ENCODE data around the gene CCDC124.
"Not testable (repeated sequence)": the region's sequence is repeated elsewhere in the genome, so short reads cannot be mapped to it uniquely, and the experiment has no call there.

GRCh38 chr19:17887221-17887620 is 45.6 kb upstream of the CCDC124 start:
- TF ChIP-seq, protein P1, sequence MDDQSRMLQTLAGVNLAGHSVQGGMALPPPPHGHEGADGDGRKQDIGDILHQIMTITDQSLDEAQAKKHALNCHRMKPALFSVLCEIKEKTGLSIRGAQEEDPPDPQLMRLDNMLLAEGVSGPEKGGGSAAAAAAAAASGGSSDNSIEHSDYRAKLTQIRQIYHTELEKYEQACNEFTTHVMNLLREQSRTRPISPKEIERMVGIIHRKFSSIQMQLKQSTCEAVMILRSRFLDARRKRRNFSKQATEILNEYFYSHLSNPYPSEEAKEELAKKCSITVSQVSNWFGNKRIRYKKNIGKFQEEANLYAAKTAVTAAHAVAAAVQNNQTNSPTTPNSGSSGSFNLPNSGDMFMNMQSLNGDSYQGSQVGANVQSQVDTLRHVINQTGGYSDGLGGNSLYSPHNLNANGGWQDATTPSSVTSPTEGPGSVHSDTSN (IDR thresholded peaks at IDR 0.05) = not testable (repeated sequence)
- TF ChIP-seq RXRA (IDR thresholded peaks at IDR 0.05; ENCODE audit: borderline replicate concordance, low read depth); CTCF (IDR thresholded peaks at IDR 0.05); EP300 (IDR thresholded peaks at IDR 0.05; ENCODE audit: borderline replicate concordance in 1 of 2, low read depth in 1 of 2, low read length in 1 of 2); JUND (IDR thresholded peaks at IDR 0.05); RAD21 (IDR thresholded peaks at IDR 0.05; ENCODE audit: low read length); USF1 (IDR thresholded peaks at IDR 0.05; ENCODE audit: borderline replicate concordance, low read depth); MEF2A (IDR thresholded peaks at IDR 0.05; ENCODE audit: borderline replicate concordance, low read depth); EZH2phosphoT487 (IDR thresholded peaks at IDR 0.05; ENCODE audit: borderline replicate concordance, low read depth); RFX5 (IDR thresholded peaks at IDR 0.05; ENCODE audit: low read length); USF2 (IDR thresholded peaks at IDR 0.05; ENCODE audit: borderline replicate concordance, low read depth, low read length): not testable (repeated sequence)
